ENCODE measurements around the gene C14orf119. TPM values are rescaled to one million over a fixed set of nuclear protein-coding genes. Genes with fewer than 3 reads are reported as not detected.

Gene C14orf119
- total RNA-seq, 1 donor from 2014 or later: 53.0 TPM

- H3K36me3 Mint-ChIP-seq: peaks cover 33% of the 10 kb centered on the region
- H3K4me3 Mint-ChIP-seq: no peak overlapping the region
- H3K27ac Mint-ChIP-seq: no peak overlapping the region
- TF ChIP-seq, protein P1, sequence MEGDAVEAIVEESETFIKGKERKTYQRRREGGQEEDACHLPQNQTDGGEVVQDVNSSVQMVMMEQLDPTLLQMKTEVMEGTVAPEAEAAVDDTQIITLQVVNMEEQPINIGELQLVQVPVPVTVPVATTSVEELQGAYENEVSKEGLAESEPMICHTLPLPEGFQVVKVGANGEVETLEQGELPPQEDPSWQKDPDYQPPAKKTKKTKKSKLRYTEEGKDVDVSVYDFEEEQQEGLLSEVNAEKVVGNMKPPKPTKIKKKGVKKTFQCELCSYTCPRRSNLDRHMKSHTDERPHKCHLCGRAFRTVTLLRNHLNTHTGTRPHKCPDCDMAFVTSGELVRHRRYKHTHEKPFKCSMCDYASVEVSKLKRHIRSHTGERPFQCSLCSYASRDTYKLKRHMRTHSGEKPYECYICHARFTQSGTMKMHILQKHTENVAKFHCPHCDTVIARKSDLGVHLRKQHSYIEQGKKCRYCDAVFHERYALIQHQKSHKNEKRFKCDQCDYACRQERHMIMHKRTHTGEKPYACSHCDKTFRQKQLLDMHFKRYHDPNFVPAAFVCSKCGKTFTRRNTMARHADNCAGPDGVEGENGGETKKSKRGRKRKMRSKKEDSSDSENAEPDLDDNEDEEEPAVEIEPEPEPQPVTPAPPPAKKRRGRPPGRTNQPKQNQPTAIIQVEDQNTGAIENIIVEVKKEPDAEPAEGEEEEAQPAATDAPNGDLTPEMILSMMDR (conservative IDR thresholded peaks at IDR 0.05): peak; percentile 44
- DNase-seq (ENCODE audit: extremely low spot score, unreplicated experiment): peak; percentile 81
- no peaks in the 10 kb centered on the region for H3K9me3 Mint-ChIP-seq
- H3K4me1 Mint-ChIP-seq (ENCODE audit: unreplicated experiment): peaks cover 15% of the 10 kb centered on the region
- no peaks in the 10 kb centered on the region for H3K27me3 Mint-ChIP-seq
These were observed 1.2 kb upstream of the C14orf119 start for GRCh38 chr14:23093991-23094665.

- Mint-ChIP-seq H3K4me3 (no peak within 1 kb of the TSS), H3K4me1 (ENCODE audit: unreplicated experiment) (peaks cover 15% of the 10 kb centered on the region), H3K27ac (no peak within 1 kb of the TSS), H3K36me3 (peaks cover 30% of the 10 kb centered on the region), H3K27me3 (no peaks in the 10 kb centered on the region), H3K9me3 (no peaks in the 10 kb centered on the region)
- TF ChIP-seq, protein P1 (conservative IDR thresholded peaks at IDR 0.05): no peak
- no peak for DNase-seq (ENCODE audit: extremely low spot score, unreplicated experiment)
These were observed 574 bp upstream of the C14orf119 start, which contains the start of gene ACIN1 for GRCh38 chr14:23094666-23095195. Gene ACIN1 (minus strand): TSS chr14:23095136. CDS start chr14:23095112, 24 bp downstream.

- Mint-ChIP-seq H3K4me3 (peak overlapping the region; percentile 48), H3K36me3 (peaks cover 17% of the 10 kb centered on the region), H3K4me1 (ENCODE audit: unreplicated experiment) (peaks cover 11% of the 10 kb centered on the region), H3K27ac (no peak overlapping the region), H3K9me3 (no peaks in the 10 kb centered on the region), H3K27me3 (no peaks in the 10 kb centered on the region)
- no peak for DNase-seq (ENCODE audit: extremely low spot score, unreplicated experiment)
- TF ChIP-seq, protein P1 (conservative IDR thresholded peaks at IDR 0.05): no peak
These were observed 2.5 kb downstream of the C14orf119 start for GRCh38 chr14:23097786-23098185.

GRCh38 chr14:23099212-23099861, 4.0 kb downstream of the C14orf119 start:
- Mint-ChIP-seq H3K4me3 (peak overlapping the region; percentile 46), H3K36me3 (peaks cover 17% of the 10 kb centered on the region), H3K4me1 (ENCODE audit: unreplicated experiment) (peaks cover 13% of the 10 kb centered on the region), H3K9me3 (no peaks in the 10 kb centered on the region), H3K27me3 (peaks cover 9% of the 10 kb centered on the region), H3K27ac (no peak overlapping the region)
- no peak for DNase-seq (ENCODE audit: extremely low spot score, unreplicated experiment)
- TF ChIP-seq, protein P1 (conservative IDR thresholded peaks at IDR 0.05): no peak

DNA sequence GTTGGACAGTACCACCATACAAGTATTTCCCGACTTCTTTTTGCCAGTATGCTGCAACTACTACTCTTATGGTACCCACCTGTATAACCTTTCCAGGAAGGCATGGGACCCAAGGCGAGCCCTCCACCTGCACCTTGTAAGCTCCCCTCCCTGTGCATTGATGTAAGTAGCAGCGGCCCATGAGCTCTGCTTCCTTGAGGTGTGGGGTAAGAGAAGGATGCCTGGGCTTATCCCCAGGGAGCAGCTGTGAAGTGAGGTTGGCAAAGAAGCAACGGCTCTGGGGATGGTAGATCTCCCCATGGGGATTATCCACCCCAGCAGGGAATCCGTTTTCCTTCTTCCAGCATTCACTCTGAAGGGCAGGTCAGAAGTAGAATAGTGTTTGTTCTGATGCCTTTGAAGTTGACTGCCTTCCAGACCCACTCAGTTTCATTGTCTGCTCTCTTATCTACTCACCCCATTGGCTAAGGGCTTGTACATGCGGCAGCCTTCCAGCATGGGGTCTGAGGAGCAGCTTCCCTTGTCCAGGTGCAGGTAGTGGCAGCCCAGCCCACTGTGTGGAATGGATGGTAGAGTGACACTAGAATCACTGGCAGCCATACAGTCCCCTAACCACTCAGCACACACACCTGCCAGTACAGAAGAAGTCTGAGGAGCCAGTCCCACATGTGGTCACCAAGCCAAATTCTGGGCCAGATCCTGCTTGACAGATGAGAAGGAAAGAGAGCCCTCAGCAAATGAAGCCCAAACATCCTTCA, 6.1 kb downstream of the C14orf119 start:
- peaks cover 17% of the 10 kb centered on the region for H3K36me3 Mint-ChIP-seq
- H3K27me3 Mint-ChIP-seq: peaks cover 16% of the 10 kb centered on the region
- no peak overlapping the region for H3K4me3 Mint-ChIP-seq
- H3K9me3 Mint-ChIP-seq: no peaks in the 10 kb centered on the region
- TF ChIP-seq, protein P1 (conservative IDR thresholded peaks at IDR 0.05): no peak
- H3K4me1 Mint-ChIP-seq (ENCODE audit: unreplicated experiment): peaks cover 26% of the 10 kb centered on the region
- no peak for DNase-seq (ENCODE audit: extremely low spot score, unreplicated experiment)
- H3K27ac Mint-ChIP-seq: no peak overlapping the region

All from type B pancreatic cell (in vitro differentiated cells).